ENCODE data around the gene STRIP1. TPM values are rescaled to one million over a fixed set of nuclear protein-coding genes. Genes with fewer than 3 reads are reported as not detected.

Gene STRIP1
- total RNA-seq, 1 donor from 2014 or later: 44.5 TPM

DNA sequence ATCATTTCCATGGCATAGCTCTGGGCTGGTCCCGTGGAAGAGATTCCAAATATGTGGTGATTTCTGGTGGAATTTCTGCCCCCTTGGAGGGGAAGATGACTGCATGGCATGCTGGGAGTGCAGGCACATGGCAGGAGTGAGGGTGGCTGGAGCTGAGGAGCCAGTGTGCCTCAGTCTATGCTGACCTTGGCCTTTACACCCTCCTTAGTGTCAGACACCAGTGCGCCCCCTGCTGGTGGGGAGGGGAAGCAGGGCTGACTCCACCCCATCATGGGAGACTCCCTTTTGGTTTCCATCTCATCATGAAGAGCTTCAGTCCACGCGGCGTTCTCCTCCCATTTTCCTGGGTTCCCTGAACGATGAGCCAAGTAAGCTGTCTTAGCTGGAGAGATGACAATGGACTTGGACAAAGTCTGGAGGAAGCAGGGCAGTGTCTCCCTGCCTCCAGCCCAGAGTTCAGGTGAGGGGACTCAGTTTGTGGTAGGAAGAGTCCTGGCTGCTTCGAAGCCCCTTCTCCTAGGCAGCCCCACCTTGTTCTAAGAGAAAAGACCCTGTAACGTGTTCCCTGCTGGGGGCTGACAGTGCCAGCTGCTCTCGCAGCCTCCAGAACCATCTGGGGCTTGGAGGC, 25.7 kb downstream of the STRIP1 start:
- no peak overlapping the region for H3K4me3 ChIP-seq (ENCODE audit: low read depth, low read length)
- peaks cover 8% of the 10 kb centered on the region for H3K36me3 ChIP-seq (ENCODE audit: control insufficient read depth, insufficient read depth, low read length)
- TF ChIP-seq, protein P1, sequence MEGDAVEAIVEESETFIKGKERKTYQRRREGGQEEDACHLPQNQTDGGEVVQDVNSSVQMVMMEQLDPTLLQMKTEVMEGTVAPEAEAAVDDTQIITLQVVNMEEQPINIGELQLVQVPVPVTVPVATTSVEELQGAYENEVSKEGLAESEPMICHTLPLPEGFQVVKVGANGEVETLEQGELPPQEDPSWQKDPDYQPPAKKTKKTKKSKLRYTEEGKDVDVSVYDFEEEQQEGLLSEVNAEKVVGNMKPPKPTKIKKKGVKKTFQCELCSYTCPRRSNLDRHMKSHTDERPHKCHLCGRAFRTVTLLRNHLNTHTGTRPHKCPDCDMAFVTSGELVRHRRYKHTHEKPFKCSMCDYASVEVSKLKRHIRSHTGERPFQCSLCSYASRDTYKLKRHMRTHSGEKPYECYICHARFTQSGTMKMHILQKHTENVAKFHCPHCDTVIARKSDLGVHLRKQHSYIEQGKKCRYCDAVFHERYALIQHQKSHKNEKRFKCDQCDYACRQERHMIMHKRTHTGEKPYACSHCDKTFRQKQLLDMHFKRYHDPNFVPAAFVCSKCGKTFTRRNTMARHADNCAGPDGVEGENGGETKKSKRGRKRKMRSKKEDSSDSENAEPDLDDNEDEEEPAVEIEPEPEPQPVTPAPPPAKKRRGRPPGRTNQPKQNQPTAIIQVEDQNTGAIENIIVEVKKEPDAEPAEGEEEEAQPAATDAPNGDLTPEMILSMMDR (IDR thresholded peaks at IDR 0.05; ENCODE audit: insufficient read depth, low read length, severe bottlenecking): peak; percentile 87
- no peaks in the 10 kb centered on the region for H3K27me3 ChIP-seq (ENCODE audit: control insufficient read depth, insufficient read depth, low read length)
- no peak for FAIRE-seq
- DNase-seq (ENCODE audit: low read depth): peak; percentile 18

- no peak for FAIRE-seq
- Histone ChIP-seq H3K27me3 (ENCODE audit: control insufficient read depth, insufficient read depth, low read length) (no peaks in the 10 kb centered on the region), H3K36me3 (ENCODE audit: control insufficient read depth, insufficient read depth, low read length) (peaks cover 6% of the 10 kb centered on the region), H3K4me3 (ENCODE audit: low read depth, low read length) (no peak overlapping the region)
- DNase-seq (ENCODE audit: low read depth): no peak
- TF ChIP-seq, protein P1 (IDR thresholded peaks at IDR 0.05; ENCODE audit: insufficient read depth, low read length, severe bottlenecking): no peak
Observed at GRCh38 chr1:110060662-110061060, 26.2 kb downstream of the STRIP1 start.

DNA sequence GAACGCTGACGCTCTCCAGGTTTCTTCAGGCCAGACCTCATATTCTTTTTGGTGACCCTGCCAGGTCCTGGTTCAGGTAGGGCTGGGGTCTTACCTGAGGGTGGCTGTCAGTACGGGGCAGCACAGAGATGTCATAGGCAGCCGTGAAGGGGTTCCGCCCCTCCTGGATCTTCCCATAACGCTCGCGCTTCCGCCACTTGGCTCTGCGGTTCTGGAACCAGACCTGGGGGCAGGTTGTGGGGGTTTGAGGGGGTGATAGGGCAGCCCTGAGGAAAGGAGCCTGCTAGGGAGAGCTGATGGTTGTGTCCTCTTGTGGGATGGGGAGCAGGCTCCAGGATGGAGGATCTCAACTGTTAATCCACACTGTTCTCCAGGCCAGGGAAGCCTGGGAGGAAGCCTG, 26.9 kb downstream of the STRIP1 start:
- FAIRE-seq: no peak

GRCh38 chr1:110062612-110063011, 28.2 kb downstream of the STRIP1 start:
- peaks cover 11% of the 10 kb centered on the region for H3K27me3 ChIP-seq (ENCODE audit: control insufficient read depth, insufficient read depth, low read length)
- FAIRE-seq: no peak
- peaks cover 2% of the 10 kb centered on the region for H3K36me3 ChIP-seq (ENCODE audit: control insufficient read depth, insufficient read depth, low read length)
- TF ChIP-seq, protein P1 (IDR thresholded peaks at IDR 0.05; ENCODE audit: insufficient read depth, low read length, severe bottlenecking): no peak
- H3K4me3 ChIP-seq (ENCODE audit: low read depth, low read length): no peak overlapping the region
- no peak for DNase-seq (ENCODE audit: low read depth)

More for the DNA sequence above, 26.9 kb downstream of the STRIP1 start:
- no peak overlapping the region for H3K4me3 ChIP-seq (ENCODE audit: low read depth, low read length)
- H3K36me3 ChIP-seq (ENCODE audit: control insufficient read depth, insufficient read depth, low read length): peaks cover 5% of the 10 kb centered on the region
- no peak for DNase-seq (ENCODE audit: low read depth)
- H3K27me3 ChIP-seq (ENCODE audit: control insufficient read depth, insufficient read depth, low read length): no peaks in the 10 kb centered on the region
- TF ChIP-seq, protein P1 (IDR thresholded peaks at IDR 0.05; ENCODE audit: insufficient read depth, low read length, severe bottlenecking): no peak

DNA sequence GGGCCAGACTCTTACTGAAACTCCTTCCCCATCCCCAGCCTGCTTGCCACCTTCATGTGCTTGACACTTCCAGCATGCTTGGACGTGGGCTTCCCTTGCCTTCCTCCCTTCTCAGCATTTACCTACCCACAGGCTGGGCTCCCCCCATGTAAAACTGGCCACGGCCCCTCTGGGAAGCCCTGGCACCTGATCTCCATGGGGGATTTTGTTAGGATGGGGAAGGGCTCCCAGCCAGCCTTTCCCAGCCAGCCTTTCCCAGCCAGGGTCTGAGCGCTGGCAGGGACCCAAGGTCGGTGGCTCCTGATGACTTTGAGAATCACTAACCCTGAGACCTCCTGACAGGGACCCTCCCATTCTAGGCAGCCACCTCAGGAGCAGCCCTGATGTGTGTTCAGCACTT, 29.4 kb downstream of the STRIP1 start:
- TF ChIP-seq, protein P1 (IDR thresholded peaks at IDR 0.05; ENCODE audit: insufficient read depth, low read length, severe bottlenecking): no peak
- DNase-seq (ENCODE audit: low read depth): no peak
- Histone ChIP-seq H3K27me3 (ENCODE audit: control insufficient read depth, insufficient read depth, low read length) (peaks cover 21% of the 10 kb centered on the region), H3K36me3 (ENCODE audit: control insufficient read depth, insufficient read depth, low read length) (peaks cover 2% of the 10 kb centered on the region), H3K4me3 (ENCODE audit: low read depth, low read length) (no peak overlapping the region)
- FAIRE-seq: no peak

Measured in bronchial epithelial cell (primary cell).